Measurements from ENCODE around the gene RHOU.
"Not testable (repeated sequence)": the region's sequence is repeated elsewhere in the genome, so short reads cannot be mapped to it uniquely, and the experiment has no call there.

The RHOU gene

GRCh38 chr1:228760979-228761378 is 25.7 kb downstream of the RHOU start:
- no peak for DNase-seq

DNA sequence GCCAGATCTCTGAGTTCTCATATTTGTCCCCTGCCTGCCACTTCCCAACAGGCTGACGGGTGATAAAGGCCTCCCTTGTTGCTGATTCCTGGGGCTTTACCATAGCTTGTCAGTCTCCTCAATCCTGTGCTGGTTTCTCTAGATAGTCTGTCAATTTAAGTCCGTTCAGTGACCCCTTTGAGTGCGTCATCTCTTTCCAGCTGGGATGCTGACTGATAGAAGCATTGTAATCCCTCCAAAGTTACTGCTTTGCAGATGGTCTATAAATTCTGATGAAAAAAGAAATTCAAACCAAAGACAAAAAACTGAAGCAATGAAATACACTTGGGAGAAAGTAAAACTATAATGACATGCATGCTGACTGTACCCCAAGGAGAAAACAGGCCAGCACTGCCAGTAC is 28.3 kb downstream of the RHOU start:
- no peak for DNase-seq

GRCh38 chr1:228765168-228765946 is 30.1 kb downstream of the RHOU start:
- peak in 2 of 5 experiments; percentile 20 to 41 for DNase-seq

DNA sequence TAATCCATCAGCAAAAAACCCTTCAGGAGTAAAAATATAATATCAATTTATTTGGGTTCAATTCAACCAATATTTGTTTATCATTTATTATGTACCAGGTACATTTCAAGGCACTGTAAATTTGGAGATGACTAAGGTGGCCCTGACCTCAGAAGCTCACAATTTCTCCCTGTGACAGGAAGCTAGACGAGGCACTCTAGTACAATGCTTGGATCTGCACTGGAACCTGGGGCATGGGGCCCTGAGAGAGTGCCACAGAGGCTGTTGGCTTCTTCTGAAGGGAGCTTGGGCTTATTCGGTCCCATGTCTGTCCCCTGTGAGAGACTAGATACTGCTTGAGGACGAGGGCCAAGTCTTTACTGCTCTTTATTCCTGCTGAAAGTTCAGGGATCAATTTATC is 31.5 kb downstream of the RHOU start:
- no peak for DNase-seq

DNA sequence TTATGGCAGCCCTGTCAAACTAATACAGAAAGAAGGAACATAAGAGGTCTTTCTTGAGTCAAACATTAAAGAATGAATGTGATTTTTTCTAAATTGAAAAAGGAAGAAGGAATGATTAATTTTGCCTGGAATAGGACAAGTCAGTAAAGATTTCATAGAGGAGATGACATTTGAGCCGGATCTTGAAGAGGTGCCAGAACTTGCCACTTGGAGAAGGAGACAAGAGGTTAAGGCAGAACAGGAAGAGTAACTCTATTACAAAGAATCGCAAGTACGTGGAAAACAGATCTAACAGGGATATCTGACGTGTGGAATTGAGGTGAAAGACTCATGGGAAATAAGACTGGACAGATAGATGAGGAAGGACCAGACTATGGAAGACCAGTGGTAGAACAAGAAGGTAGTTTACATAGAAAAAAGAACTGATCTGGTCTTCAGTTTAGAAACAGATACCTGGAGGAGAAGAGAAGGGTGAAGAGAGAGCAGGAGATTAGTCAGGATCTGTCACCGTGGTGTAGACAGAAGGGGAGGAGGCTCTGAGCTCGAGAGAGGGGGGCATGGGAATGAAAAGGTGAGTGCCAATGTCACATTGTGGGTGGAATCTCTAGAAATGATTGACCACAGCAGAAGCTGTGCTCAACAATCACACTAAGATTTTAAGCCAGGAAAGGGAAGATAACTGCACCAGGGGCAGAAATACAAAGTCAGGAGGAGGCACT is 32.5 kb downstream of the RHOU start:
- DNase-seq: no peak

DNA sequence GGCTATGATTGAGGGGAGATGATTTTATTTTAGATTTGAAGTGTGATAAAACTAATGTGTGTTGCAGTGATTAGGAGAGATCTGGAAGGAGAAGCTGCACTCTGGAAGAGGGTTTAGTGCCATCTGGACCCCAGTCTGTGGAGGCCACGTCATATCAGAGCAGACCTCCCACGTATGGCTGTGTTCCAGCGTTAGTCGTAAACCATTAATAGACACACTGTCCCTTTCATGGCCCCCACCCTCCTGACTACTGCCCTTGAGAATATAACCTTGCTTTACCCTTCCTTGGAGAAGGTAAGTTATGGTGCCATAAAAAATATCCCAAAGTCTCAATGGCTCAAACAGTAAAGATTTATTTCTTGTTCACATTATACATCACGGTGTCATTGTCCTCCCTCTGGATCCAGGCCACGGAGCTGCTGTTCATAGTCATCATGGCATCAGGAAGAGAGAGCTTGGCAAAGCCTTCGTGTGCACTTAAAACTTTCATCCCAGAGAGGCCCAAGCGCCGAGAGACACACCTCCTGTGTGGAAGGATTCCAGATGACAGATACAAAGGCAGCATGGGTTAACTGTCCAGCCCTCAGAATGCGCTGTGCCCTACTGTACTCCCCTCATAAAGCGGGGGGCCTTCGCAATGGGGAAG is 33.2 kb downstream of the RHOU start:
- no peak for DNase-seq

GRCh38 chr1:228770779-228771223 is 35.5 kb downstream of the RHOU start:
- no peak for DNase-seq

GRCh38 chr1:228772516-228773212 is 37.4 kb downstream of the RHOU start:
- no peak for DNase-seq

- DNase-seq: not testable (repeated sequence)
Measured at GRCh38 chr1:228775946-228776345, 40.7 kb downstream of the RHOU start.

DNA sequence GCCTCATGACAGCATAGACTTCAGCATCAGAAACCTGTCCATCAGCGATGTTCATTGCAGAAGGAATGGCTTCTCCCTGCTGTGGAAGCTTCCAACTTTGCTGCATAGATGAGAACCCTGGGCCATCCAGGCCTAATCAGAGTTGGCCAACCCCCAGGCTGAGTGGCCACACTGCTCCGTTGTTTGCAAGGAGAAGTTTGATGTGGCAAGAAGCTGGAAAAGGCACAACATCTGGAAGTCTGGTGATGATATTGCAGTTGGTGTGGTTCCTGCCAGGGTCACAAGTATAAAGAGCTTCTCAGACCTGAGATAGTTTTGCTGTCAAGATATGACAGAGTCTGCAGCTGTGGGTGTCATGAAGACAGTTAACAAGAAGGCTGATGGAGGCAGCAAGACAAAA is 41.2 kb downstream of the RHOU start:
- no peak for DNase-seq

DNA sequence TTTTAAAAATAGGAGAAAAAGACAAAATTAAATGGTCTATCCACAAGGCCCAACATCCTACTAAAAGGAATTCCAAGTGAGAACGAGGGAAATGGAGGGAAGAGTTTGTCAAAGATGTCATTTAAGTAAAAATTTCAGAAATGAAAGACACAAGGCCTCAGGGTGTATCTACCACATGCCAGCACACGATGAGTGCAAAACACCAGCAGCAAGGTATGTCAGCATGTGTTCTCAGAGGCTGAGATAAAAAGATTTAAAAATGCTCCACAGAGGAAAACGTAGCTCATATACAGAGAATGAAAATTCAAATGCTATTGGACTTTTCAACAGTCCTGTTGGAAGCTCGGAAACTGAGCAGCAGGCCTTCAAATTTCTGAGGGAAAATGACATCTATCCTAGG is 42.0 kb downstream of the RHOU start:
- no peak for DNase-seq

DNA sequence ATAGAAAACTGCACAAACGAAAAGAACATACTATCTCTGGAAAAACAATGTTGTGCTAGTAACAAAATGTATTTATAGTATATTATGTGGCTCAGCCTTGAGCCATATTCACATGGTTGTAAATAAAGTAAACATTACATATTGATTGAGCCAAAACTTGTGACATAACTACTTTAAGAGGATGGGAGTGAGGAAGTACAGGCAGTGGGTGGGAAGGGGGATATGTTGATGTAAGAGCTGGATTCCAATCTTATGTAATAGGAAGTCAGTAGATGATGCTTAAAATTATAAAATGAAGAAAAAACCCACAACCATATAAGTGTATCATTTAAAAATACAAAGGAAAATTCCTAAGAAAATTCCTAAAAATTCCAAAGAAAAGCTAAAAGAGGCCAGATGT is 42.7 kb downstream of the RHOU start:
- no peak for DNase-seq

DNA sequence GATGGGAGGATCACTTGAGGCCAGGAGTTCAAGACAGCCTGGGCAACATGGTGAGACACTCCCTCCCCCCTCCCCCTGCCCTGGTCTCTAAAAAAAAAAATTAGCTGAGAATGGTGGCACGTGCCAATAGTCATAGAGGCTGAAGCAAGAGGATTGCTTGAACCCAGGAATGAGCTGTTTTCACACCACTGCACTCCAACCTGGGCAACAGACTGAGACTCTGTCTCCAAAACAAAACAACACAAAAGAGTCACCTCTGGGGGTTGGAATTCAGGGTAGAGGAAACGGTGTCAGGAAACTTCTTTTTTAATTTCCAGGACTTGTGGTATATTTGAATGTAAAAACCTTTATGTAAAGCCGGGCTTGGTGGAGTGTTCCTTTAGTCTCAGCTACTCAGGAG is 43.2 kb downstream of the RHOU start:
- no peak for DNase-seq

GRCh38 chr1:228778961-228779360 is 43.7 kb downstream of the RHOU start:
- DNase-seq: no peak

- no peak for DNase-seq
Measured at GRCh38 chr1:228781161-228781808, 46.0 kb downstream of the RHOU start.

DNA sequence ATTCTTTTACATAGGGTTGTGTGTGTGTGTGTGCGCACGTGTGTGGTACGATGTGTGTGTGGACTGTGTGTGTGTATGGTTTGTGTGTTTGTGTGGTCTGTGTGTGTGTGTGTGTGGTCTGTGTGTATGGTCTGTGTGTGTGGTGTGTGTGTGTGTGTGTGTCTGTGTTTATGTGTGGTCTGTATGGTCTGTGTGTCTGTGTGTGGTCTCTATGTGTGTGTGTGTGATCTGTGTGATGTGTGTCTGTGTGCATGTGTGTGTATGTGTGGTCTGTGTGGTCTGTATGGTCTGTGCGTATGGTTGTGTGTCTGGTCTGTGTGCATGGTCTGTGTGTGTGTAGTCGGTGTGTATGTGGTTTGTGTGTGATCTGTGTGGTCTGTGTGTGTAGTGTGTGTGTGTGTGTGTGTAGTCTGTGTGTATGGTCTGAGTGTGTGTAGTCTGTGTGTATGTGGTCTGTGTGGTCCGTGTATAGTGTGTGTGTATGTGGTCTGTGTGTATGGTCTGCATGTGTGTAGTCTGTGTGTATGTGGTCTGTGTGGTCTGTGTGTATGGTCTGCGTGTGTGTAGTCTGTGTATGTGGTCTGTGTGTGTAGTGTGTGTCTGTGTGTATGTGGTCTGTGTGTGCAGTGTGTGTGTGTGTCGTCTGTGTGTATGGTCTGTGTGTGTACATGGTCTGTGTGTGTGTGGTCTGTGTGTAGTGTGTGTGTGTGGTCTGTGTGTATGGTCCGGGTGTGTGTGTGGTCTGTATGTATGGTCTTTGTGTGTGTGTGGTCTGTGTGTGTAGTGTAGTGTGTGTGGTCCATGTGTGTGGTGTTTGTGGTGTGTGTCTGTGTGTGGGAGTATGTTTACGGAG is 46.8 kb downstream of the RHOU start:
- peak in 1 of 5 experiments; percentile 36 for DNase-seq

- DNase-seq: no peak
Measured at GRCh38 chr1:228782662-228783417, 47.6 kb downstream of the RHOU start.

DNA sequence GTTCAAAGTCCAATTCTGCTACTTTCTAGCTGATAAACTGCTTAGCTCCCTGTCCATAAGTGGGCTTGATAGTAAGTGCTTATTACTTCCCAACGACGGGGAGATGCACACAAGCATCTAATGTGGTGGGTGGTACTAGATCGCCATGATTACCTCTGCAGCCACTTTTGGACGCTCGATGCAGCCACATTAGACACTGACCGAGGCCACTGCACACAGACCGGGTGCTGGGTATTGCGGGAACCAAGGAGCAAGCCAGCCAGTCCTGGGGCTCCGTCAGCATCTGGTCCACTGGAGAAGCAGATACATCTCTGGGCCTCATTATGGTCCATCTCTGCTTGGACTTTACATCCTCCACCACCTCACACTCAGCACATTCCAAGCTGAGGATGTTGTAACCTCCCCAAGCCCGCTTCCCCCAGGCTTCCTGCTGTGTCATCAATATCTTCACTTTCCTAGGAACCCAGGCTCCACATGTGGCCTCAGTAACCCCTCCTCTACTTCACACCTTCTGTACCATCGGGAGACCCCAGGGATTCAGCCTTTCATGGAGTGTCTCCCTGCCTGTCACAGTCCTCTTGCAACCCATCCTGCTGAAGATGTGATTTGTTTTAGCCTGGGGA is 48.2 kb downstream of the RHOU start:
- DNase-seq: no peak

- DNase-seq: no peak
Measured at GRCh38 chr1:228784181-228784580, 48.9 kb downstream of the RHOU start.
